Smooth muscle cell (in vitro differentiated cells): ENCODE data around the gene SPRED3. TPM values are rescaled to one million over a fixed set of nuclear protein-coding genes. Genes with fewer than 3 reads are reported as not detected.

Experiments used
- DNase-seq: peaks from one replicate; lab custom pipeline; 2025; ENCODE audit not compliant: unreplicated experiment; lab: John Stamatoyannopoulos, UW
- H2AFZ ChIP-seq: fragments of 200-600 bp; sonication (generic); 2 replicates; pipeline ENCODE4 v1.6.0; 2016; ENCODE audit warnings: antibody characterized with exemption, low read depth, mild to moderate bottlenecking
- H3F3A ChIP-seq: fragments of 200-600 bp; sonication (generic); 2 replicates; pipeline ENCODE4 v1.6.0; 2017; ENCODE audit warnings: antibody characterized with exemption, low read depth
- H3K27ac ChIP-seq: fragments of 200-600 bp; sonication (generic); 2 replicates; pipeline ENCODE4 v1.5.1; 2016; ENCODE audit warnings: low read depth, mild to moderate bottlenecking
- H3K27me3 ChIP-seq: fragments of 200-600 bp; sonication (generic); 2 replicates; pipeline ENCODE4 v1.6.1; 2016; ENCODE audit warnings: low read depth, mild to moderate bottlenecking
- H3K36me3 ChIP-seq: fragments of 200-600 bp; sonication (generic); 2 replicates; pipeline ENCODE4 v1.5.1; 2016; ENCODE audit warnings: low read depth
- H3K4me1 ChIP-seq: fragments of 200-600 bp; sonication (generic); 2 replicates; pipeline ENCODE4 v1.5.1; 2016; ENCODE audit warnings: low read depth
- H3K4me2 ChIP-seq: fragments of 200-600 bp; sonication (generic); 2 replicates; pipeline ENCODE4 v1.6.0; 2016; ENCODE audit warnings: mild to moderate bottlenecking
- H3K4me3 ChIP-seq: fragments of 200-600 bp; sonication (generic); 2 replicates; pipeline ENCODE4 v1.5.1; 2016; ENCODE audit warnings: mild to moderate bottlenecking
- H3K79me2 ChIP-seq: fragments of 200-600 bp; sonication (generic); 2 replicates; pipeline ENCODE4 v1.6.0; 2016; ENCODE audit warnings: low read depth, mild to moderate bottlenecking
- H3K9ac ChIP-seq: fragments of 200-600 bp; sonication (generic); 2 replicates; pipeline ENCODE4 v1.6.0; 2016; ENCODE audit warnings: low read depth
- H3K9me3 ChIP-seq: fragments of 200-600 bp; sonication (generic); replicated peaks from 2 replicates; pipeline ENCODE4 v1.5.1; 2016; ENCODE audit warnings: low read depth
- H4K20me1 ChIP-seq: fragments of 200-600 bp; sonication (generic); 2 replicates; pipeline ENCODE4 v1.6.0; 2016; ENCODE audit warnings: low read depth
- WGBS: methylation state at CpG from one replicate; pipeline ENCODE4 v1.1.7; 2016; ENCODE audit warnings: low lambda C conversion rate; 5-methylcytosine and 5-hydroxymethylcytosine counted together
- polyA plus RNA-seq: library from polyadenylated mRNA; unstranded; fragments of >200 nt; fragmentation: Nextera tagmentation; extraction: Ambion mirVana; gene quantifications from 2 replicates; pipeline ENCODE4 v1.2.1, GENCODE V29; 2016
- total RNA-seq: library from RNA; depleted of rRNA; stranded (reverse); fragments of >200 nt; gene quantifications from 2 replicates; pipeline ENCODE4 v1.2.3, GENCODE V29; 2014
- TF ChIP-seq, protein P1 (sequence below): fragments of 200-600 bp; sonication (generic); IDR thresholded peaks from 2 replicates; pipeline ENCODE4 v1.5.1; 2017; ENCODE audit warnings: borderline replicate concordance, mild to moderate bottlenecking, antibody characterized with exemption; ENCODE audit not compliant: insufficient read depth, poor library complexity, severe bottlenecking

SPRED3 gene
- total and polyA plus RNA-seq, 2 experiments from 2014 or later, result 1.8 to 3.0 TPM

DNA sequence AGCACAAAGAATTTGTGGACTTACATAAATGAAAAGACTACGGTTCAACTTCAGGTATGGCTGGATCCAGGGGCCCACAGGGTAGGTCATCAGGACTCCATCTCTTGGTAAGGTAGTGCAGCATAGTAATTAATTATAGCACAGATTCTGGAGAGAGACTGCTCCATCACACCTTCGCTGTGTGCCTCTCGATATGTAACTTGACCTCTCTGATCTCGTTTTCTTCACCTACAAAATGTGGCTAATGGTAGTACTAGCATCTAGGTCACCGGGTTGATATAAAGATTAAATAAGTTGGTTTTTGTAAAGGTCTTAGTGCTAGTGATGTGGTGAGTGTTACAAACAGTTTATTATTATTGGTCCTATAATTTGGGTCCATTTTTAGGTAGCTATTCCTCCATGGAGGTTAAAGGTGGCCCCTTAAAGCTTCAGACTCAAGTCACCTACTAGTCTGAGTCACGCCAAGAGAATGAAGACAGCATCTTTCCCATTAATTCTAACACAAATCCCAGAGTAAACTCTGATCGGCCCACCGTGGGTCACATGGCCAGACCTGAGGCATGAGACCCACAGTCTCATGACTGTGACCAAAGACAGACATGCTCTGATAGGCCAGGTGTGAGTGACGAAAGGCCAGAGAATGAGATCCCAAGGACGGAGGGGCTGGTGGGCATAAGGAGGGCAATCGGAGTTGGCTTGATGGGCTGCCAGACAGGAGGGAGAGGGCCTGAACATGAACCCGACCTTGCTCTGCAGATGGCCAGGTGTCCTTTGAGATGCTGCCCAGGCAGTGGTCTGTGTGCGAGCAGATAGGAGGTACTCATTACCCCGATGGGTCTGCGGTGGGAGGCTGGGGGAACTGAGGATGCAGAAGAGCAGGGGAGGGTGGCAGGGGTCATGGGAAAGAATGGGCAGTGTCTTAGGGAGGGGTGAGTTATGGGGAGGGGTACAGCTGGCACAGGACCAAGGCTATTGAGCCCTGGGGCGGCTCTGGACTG, 32.5 kb upstream of the SPRED3 start:
- Histone ChIP-seq H3K27ac (no peak overlapping the region), H3K4me1 (no peaks in the 10 kb centered on the region), H3K27me3 (peaks cover 41% of the 10 kb centered on the region), H3K4me3 (no peak overlapping the region), H4K20me1 (no peaks in the 10 kb centered on the region), H3K9ac (no peak overlapping the region), H3K79me2 (no peaks in the 10 kb centered on the region), H3K4me2 (no peak overlapping the region), H3F3A (no peaks in the 10 kb centered on the region), H3K9me3 (no peaks in the 10 kb centered on the region), H3K36me3 (no peaks in the 10 kb centered on the region), H2AFZ (no peak overlapping the region)
- TF ChIP-seq, protein P1, sequence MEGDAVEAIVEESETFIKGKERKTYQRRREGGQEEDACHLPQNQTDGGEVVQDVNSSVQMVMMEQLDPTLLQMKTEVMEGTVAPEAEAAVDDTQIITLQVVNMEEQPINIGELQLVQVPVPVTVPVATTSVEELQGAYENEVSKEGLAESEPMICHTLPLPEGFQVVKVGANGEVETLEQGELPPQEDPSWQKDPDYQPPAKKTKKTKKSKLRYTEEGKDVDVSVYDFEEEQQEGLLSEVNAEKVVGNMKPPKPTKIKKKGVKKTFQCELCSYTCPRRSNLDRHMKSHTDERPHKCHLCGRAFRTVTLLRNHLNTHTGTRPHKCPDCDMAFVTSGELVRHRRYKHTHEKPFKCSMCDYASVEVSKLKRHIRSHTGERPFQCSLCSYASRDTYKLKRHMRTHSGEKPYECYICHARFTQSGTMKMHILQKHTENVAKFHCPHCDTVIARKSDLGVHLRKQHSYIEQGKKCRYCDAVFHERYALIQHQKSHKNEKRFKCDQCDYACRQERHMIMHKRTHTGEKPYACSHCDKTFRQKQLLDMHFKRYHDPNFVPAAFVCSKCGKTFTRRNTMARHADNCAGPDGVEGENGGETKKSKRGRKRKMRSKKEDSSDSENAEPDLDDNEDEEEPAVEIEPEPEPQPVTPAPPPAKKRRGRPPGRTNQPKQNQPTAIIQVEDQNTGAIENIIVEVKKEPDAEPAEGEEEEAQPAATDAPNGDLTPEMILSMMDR, result no peak
- 86% methylated on average over 16 of the region's 16 CpGs for WGBS
- no peak for DNase-seq

GRCh38 chr19:38358071-38358470, 30.4 kb upstream of the SPRED3 start:
- no peak for DNase-seq
- H3K9me3 ChIP-seq, result no peaks in the 10 kb centered on the region
- no peaks in the 10 kb centered on the region for H3K79me2 ChIP-seq
- no peaks in the 10 kb centered on the region for H3K4me1 ChIP-seq
- no peak overlapping the region for H3K4me3 ChIP-seq
- H3F3A ChIP-seq, result no peaks in the 10 kb centered on the region
- no peaks in the 10 kb centered on the region for H3K36me3 ChIP-seq
- no peak overlapping the region for H2AFZ ChIP-seq
- no peak overlapping the region for H3K4me2 ChIP-seq
- peaks cover 45% of the 10 kb centered on the region for H3K27me3 ChIP-seq
- H3K9ac ChIP-seq, result no peak overlapping the region
- no peak overlapping the region for H3K27ac ChIP-seq
- H4K20me1 ChIP-seq, result no peaks in the 10 kb centered on the region
- TF ChIP-seq, protein P1, result no peak
- 67% methylated on average over 5 of the region's 5 CpGs for WGBS

DNA sequence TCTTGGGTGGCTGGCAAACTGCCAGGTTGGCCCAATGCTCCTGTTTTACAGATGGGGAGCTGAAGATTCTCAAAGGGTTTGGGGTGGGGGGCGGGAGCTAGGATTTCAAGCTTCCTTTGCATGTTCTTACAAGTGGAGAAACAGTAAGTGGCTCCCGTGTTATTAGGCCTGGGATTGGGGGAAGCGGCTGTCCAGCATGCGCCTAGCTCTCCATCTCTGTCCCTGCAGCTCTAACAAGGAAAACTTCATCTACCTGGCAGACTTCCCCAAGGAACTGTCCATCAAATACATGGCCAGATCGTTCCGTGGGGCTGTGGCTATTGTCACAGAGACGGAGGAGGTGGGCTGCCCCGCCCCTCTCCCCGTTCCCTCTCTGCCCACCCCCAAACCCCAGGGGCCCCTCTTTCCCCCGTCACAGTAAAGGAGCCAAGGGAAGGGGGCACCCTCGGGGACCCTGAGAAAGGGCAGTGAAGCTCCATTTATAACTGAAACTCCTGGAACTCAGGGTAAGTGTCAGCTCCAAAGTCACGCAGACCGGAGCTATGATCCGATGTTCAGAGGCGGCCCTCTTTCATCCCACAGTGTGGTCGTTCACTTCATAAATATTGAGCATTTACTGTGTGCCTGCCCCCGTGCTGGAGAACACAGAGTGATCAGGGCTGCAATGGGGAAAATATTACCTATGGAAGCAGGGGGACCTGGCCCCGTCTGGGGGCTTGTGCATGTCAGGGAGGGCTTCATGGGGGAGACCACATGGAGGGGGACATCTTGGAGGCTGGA, 29.1 kb upstream of the SPRED3 start:
- no peaks in the 10 kb centered on the region for H3K36me3 ChIP-seq
- H3K9ac ChIP-seq, result no peak overlapping the region
- no peak overlapping the region for H2AFZ ChIP-seq
- no peaks in the 10 kb centered on the region for H3F3A ChIP-seq
- no peaks in the 10 kb centered on the region for H3K4me1 ChIP-seq
- WGBS, result 75% methylated on average over 17 of the region's 18 CpGs
- no peak overlapping the region for H3K4me3 ChIP-seq
- H3K4me2 ChIP-seq, result no peak overlapping the region
- no peak for DNase-seq
- H3K79me2 ChIP-seq, result no peaks in the 10 kb centered on the region
- no peaks in the 10 kb centered on the region for H3K9me3 ChIP-seq
- TF ChIP-seq, protein P1, result no peak
- H4K20me1 ChIP-seq, result no peaks in the 10 kb centered on the region
- peaks cover 45% of the 10 kb centered on the region for H3K27me3 ChIP-seq
- no peak overlapping the region for H3K27ac ChIP-seq
